Measurements from ENCODE around the gene MICAL1.
A peak's percentile ranks its signal among the peaks of the same experiment; 100 is the strongest.

Gene MICAL1, protein sequence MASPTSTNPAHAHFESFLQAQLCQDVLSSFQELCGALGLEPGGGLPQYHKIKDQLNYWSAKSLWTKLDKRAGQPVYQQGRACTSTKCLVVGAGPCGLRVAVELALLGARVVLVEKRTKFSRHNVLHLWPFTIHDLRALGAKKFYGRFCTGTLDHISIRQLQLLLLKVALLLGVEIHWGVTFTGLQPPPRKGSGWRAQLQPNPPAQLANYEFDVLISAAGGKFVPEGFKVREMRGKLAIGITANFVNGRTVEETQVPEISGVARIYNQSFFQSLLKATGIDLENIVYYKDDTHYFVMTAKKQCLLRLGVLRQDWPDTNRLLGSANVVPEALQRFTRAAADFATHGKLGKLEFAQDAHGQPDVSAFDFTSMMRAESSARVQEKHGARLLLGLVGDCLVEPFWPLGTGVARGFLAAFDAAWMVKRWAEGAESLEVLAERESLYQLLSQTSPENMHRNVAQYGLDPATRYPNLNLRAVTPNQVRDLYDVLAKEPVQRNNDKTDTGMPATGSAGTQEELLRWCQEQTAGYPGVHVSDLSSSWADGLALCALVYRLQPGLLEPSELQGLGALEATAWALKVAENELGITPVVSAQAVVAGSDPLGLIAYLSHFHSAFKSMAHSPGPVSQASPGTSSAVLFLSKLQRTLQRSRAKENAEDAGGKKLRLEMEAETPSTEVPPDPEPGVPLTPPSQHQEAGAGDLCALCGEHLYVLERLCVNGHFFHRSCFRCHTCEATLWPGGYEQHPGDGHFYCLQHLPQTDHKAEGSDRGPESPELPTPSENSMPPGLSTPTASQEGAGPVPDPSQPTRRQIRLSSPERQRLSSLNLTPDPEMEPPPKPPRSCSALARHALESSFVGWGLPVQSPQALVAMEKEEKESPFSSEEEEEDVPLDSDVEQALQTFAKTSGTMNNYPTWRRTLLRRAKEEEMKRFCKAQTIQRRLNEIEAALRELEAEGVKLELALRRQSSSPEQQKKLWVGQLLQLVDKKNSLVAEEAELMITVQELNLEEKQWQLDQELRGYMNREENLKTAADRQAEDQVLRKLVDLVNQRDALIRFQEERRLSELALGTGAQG

DNA sequence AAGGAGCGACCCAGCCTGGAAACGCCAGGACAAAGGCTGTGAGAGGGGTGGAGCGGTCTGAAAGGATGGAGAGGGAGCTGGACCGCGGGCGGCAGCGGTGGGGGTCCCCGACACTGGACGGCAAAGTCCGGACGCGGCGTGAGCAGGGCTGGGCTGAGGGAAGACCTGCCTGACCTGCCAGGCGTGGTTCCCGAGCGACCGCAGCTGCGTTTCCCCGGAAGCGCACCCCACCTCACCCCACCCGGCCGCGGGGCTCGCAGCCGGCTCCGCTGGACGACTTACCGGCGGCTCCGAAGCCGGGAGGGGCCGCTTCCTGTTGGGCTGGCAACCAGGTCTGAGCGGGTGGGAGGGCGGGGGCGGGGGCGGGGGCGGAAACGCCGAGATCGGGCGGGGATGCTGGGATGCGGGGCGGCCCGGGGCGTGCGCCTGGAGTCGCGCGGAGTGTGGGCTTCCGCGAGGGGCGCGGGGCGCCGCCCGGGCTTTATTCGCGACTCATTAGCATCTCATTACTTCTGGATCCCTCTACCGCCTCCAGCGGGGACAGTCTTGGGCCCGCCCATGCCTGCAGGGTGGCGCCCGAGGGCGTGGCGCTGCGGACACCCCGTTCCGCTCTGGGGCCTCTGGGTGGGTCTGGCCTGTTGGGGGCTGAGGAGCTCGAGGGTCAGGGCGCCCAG is at the start of gene MICAL1:
TSS of gene MICAL1 (minus strand) at position 336 of the 674 bp plus-strand sequence. CDS start 1,576 bp downstream, outside the sequence.
- peak; percentile 64 for DNase-seq

DNA sequence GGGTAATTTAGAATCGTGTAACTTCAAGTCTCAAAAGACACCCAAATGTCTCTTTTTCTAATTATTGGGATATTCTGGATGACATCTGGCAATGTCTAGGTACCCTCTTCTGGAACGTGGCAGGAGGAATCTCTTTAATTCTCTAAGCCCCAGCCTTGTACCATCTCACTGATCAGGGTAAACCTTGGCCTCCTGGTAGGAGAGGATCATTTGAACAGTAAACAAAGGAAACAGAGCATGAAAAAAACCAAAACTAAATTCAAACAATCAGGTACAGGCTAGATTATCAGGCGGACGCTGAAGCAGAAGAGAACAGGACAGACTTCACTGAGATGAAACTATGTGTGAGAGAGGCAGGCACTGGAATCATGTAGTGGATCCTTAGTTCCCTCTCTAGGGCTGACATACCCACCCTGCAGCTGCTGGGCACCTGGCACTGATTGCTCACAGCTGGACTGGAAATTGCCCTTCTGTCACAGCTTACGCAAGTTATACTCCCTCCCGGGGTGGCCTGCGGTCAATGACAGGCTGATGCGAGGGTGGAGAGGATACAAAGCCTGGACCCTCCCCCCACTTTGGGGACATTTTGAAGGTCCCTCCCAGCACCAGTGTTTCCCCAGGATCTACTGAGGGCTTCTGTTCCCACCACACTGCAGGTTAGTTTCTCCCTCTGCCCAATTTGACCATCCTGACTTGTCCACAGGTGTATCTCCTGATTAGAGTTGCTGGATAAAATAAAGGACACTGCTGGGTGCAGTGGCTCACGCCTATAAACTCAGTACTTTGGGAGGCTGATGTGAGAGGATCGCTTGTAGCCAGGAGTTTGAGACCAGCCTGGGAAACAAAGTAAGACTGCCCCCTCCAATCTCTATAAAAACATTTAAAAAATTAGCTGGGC is 48.0 kb upstream of the MICAL1 start:
- DNase-seq, result no peak

DNA sequence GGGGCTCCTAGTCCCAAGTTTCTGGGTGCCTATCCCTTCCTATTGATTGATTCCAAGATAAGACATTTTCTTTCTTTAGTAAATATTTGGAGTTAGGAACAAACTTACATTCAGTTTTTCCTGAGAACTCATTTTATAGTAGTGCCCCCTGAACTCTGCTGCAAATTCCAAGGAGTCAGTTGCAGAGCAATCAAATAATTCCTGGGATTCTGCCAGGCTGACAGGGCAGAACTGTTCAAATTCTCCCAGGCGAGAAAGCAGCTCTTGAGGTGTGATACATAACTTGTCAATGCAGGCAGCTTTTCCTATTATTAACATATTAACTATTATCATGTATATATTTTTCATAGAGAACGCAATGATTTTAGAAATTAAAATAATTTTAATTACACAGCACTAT is 43.4 kb upstream of the MICAL1 start:
- no peak for DNase-seq

DNA sequence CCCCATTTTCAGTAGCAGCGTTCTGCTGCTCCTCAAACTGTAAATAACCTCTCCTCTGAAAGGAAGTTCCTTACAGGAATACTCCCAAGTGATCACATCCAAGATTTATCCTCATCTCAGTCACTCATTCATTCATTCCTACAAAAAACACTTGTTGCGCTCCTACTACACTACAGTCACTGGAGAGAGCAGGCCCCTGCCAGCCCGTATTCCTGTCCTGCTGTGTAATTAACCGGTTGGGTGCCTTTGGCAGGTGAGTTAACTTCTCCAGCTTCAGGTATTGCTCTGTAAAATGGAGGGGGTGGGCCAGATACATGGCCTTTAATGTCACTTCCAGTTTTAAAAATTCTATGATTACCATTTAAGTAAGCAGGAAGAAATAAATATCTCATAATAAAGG is 42.5 kb upstream of the MICAL1 start:
- DNase-seq, result no peak

DNA sequence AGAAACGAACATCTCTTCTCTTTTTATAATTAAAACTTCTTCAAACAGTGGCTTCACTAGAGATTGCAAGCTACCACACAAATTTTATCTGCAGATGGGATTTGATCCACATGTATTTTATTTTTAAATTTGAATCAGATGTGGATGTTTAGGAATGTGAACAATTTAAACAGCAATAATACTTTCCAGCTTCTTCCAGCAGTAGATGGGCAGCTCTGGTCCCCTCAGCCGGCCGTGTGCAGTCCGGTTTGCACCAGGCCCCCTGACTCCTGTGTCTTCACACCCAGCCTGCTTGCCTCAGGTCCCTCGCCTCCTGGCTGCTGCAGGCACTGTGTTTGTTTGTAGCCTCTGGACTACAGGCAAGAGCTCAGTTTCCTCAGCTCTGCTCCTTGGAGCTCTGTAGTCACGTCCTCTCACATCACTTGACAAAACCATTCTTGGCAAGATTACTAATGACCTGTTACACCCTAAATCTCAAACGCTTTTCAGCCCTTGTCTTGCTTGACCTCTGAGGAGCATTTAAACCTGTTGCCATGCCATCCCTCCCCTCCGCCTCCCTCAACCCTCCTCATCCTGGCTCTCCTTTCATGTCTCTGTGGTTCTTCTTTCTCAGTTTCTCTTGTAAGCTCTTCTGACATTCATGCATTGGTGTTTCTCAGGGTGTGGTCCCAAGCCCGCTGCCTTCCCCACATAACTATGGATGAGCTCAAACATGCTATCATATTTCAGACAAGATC is 40.6 kb upstream of the MICAL1 start:
- DNase-seq, result no peak

DNA sequence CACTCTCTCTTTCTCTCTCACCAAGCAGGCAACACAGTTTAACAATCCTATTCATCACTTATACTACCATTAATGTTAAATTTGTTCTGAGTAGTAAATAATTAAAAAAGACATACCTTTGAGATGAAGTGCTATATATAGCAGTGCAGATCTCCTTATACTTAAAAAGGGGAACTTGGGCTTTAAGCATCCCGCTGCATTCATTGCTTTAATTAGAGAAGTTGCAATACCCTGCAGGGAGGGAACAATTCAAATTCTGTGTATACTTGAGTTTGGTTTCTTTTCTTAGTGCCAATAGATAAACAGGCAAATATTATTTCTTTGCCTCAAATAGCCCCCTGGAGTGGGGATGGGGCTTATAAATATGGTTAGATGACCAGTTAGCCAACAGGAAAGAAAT is 38.3 kb upstream of the MICAL1 start:
- no peak for DNase-seq

DNA sequence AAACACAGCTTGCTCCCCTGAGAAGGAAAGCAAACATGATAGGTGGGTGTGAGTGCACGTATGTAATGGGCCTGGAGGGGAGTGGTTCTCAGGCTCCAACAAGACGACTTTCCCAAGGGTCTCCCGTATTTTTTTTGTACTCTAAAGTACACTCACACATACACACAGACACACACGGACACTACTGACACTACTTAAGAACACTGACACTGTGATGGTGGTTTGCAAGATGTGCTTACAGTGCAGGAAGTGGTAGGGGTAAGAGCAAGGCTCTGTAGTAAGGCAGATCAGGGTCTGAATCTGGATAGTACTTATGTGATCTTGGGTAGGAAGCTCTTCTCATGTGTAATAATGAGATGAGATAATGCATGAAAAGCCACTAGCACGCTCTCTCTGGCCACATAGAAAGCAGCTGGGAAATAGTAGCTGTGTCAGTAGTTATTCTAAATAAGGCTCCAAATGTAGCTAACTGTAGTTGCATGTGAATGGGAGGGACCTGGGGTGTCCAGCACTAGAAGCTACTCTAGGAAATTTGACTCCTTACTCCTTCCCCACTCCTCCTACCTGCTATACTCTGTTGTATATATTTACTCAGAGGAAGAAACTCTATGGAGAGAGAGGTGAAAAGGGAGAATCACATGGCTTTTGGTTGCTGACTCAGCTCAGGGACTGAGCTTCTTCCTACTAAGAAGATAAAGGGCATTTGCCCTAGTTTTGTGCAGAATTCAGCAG is 35.8 kb upstream of the MICAL1 start:
- DNase-seq, result no peak

DNA sequence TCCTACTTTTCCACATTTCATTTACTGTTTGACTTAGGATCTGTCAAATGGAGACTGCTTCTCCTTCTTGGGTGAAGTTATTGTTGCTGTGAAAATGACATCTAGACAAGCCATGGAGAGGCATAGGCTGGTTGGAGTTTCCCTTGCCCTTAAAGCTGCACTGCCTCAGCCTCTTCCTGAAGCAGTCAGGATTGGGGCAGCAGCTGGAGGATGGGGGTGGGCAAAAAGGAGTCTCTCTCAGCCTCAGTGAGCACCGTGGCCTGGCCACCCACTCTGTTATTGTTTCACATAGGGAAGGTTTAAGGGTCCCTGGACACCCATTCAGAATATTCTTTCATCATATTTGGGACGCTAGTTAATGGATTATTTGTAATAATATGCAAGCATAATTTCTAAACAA is 35.1 kb upstream of the MICAL1 start:
- no peak for DNase-seq

DNA sequence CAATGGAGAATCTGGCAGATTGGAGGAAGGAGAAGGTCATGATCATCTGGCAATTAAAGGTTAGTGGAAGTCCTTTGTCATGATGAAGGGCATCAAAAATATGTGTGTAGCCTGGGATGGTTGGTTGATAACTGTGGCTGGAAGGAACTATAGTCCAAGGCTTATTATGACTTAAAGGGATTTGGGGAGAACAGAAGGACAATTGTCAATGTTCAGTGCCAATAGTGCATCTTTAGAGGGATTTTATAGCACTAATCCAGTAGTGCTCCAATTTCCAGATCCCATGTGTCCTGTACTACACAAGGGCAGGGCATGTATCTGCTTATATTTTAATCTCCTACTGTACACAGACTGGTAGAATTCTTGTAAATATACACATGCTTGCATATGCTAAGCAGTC is 32.4 kb upstream of the MICAL1 start:
- no peak for DNase-seq

DNA sequence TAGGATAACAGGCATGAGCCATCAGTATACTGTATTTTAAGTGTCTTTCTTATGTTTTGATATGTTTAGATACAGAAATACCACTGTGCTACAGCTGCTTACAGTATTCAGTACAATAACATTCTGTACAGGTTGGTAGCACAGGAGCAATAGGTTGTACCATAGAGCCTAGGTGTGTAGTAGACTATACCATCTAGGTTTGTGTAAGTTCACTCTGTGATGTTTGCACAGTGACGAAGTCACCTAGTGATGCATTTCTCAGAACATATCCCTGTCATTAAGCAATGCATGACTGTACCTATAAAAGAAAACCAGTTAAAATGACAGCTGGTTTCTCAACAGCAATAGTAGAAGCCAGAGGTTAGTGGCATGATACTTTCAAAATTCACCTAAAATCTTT is 30.5 kb upstream of the MICAL1 start:
- no peak for DNase-seq

DNA sequence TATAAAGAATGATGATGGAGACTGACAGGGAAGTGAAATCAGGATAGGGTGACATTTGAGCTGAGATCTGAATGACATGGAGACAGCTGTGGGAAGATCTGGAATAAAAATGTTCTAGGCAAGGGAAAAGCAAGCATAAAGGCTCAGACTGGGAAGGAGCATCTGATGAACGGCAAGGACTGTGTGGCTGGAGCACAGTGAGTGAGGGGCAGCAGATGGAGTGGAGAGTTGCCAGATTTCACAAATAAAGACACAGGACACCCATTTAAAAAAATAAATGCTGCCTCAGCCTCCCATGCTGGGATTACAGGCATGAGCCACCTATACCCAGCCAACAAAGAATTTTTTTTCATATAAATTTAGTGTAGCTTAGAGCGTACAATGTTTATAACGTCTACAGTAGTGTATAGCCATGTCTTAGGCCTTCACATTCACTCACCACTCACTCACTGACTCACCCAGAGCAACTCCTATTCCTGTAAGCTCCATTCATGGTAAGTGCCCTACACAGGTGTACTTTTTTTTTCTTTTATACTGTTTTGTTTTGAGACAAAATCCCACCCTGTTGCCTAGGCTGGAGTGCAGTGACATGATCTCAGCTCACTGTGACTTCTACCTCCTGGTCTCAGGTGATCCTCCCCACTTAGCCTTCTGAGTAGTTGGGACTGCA is 29.8 kb upstream of the MICAL1 start:
- DNase-seq, result no peak

DNA sequence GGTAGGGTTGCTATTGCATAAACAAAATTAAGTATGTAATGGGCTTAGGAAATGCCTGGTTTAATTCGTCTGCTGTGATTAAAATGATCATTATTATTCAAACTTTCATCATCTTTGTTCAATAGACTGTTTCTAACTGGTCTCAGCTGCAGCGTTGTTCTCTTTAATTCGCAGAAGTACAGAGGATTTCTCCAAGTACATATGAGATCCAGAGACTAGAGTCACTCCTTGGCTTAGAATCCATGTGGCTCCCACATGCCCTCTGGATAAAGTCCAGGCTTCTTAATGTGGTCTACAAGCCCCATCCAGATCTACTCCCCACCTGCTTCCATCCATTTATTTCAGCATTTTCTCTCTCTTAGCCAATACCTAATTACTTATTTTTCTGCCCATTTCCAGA is 28.6 kb upstream of the MICAL1 start:
- DNase-seq, result no peak

DNA sequence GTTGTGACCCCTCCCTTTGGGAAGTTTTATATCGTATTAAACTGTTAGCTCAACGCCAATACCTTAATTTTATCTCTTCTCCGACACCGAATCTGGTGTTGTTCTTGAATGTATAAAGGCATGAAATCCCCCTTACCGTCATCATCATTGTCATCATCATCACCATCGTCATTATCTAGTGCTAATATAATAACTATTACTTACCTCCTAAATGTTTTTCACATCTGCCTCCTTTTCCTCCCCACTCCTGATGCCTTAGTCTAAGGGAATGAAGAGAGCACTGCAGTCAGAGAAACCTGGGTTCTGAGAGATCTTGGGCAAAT is 28.1 kb upstream of the MICAL1 start:
- no peak for DNase-seq

DNA sequence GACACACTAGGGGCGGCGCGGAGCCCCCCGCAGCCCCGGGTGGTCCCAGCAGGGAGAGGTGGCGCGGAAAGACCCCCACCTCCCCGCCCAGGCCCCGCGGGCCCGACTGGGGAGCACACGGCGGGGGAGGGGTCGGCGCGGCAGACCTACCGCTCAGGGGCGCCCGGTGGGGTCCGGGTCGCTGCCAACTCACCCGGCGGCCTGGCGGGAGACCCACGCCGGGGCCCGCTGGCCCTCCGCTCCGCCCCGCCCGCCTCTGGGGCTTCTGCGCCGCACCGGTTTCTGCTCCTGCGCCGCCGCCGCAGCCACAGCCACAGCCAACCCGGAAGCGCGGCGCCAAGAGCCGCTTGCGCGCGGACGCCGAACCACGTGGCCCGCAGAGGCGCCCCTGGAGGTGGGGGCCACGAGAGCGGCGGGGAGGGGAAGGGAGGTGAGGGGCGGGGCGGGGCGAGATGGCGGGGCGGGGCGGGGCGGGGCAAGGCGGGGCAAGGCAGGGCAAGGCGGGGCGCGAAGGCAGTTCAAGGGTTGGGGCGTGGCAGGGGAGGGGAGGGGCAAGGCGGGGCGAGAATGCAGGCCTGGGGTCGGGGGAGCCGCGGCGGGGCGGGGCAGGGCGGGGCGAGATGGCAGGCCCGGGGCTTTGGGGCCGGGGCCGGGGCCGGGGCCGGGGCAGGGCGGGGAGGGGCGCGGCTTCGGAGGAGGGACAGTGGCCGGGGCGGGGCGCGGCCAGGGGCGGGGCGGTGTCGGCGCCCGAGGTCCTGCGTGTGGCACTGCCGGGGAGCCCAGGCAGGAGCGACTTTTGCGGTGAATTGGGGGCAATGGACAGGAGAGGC is 27.5 kb upstream of the MICAL1 start, which contains the start of gene ZBTB24:
TSS of gene ZBTB24 (minus strand) at position 315 of the 830 bp plus-strand sequence. CDS start 1,193 bp downstream, outside the sequence.
- peak; percentile 82 for DNase-seq

DNA sequence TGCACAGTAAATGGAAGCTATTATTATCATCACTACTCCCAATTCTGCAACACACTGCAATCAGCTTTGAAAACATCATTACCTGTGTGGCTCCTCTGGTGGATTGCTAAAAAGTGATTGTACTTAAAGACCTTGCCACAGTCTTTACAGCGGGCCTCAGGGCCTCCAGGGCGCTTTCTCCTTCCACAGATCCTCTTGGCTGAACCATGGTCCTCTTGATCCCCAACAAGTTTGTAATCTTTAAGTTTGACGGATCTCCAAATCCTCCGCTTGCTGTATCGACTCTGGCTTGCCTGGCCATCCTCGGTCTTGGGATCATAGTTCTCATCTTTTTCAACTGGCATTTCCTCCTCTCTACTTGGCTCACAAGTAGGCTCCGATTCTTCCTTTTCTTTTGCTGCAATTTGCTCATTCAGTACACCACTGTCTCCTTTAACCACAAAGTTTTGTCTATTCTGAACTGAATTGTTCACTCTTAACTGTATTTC is 25.5 kb upstream of the MICAL1 start:
- DNase-seq, result no peak

DNA sequence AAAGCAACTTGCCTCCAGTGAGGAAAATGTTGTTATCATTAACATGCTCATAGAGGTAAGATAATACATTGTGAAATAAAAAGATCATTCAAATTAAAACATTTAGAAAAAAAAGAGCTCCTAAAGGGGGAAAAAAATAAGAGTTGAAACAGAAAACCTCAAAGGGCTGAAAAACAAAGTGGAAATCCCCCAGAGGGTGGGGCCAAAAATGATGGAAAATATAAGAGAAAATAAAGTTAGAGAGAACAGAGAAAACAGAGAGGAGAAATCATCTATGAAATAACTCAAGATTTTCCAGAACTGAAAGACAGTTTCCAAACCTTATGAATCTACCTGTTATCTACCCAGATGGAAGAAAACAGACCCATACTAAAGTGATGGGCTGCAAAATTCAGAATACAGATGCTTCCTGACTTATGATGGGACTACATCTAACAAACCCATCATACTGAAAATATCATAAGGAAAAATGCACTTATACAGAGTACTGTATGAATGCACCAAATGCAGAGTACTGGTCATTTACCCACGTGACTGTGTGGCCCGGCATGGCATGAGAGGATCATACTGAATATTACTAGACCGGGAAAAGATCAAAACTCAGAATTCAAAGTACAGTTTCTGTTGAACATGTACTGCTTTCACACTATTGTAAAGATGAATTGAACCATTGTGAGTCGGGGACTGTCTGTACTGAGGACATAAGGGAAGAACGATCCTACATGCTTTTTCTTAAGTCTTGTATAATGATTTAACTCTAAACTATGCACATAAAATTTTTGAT is 23.5 kb upstream of the MICAL1 start:
- no peak for DNase-seq

DNA sequence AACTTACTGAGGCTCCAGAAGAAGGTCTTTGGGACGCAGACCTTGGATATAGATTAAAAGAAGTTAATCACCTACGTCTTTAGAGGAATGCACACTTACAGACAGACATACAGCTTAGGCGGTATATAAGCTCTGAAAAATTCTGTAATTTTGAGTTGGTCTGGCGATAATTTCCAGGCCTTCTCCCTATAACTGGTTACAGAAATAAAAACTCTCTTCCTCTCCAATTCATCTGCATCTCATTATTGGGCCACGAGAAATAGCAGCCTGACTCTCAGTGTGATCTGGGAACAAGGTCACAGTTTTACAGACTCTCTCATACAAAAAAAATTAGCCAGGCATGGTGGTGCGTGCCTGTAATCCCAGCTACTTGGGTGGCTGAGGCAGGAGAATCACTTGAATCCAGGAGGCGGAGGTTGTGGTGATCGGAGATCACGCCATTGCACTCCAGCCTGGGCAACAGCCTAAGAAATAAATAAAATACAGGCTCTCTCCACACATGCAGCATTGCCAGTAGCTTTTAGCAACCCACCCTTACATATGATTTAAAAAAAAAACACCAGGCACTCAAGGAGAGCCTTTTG is 22.7 kb upstream of the MICAL1 start:
- DNase-seq, result no peak

DNA sequence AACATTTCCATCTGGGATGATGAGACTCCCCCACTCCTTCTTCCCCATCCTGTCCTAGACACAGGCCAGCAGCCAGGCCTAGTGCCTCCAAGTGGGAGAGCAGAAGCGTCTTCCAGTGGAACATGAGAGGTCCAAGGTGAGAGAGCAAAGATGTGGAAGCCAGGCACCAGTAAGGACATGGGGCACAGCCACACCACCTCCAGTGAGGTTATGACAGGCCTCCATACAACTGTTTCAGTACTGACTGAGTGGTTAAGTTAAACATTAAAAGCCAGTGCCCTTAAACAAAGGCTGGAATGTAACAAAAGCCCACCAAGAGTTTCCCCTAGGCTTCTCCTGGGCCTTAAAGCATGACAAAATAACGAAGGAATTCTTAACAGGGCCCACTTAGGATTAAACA is 22.2 kb upstream of the MICAL1 start:
- no peak for DNase-seq

Measured in T1000 (cell line).